GM12873 (cell line): ENCODE results near the gene THRSP.

Experiments used
- TF ChIP-seq, protein P1 (sequence below): IDR thresholded peaks from 2 replicates; pipeline ENCODE4 v1.5.1; 2012; ENCODE audit warnings: low read depth, mild to moderate bottlenecking, moderate library complexity, low read length, control low read depth; ENCODE audit not compliant: insufficient read depth; ENCODE audit errors: missing control alignments

Gene THRSP

DNA sequence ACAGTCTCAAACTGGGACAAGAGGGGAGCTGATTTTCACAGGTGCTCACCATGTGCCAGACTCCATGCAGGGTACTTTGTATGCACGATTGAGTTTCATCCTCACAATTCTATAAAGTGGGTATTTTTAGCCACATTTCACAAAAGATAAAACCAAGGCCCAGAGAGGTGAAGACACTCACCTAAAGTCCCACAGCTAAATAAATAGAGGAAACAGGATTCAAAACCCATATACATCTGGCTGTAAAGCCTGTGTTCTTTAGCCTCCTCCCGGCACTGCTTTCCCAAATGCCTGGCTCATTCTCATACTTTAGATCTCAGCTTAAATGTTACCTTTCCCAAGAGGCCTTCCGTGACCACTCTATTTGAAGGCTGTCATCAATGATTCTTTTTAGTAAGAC, 27.3 kb upstream of the THRSP start:
- TF ChIP-seq, protein P1, sequence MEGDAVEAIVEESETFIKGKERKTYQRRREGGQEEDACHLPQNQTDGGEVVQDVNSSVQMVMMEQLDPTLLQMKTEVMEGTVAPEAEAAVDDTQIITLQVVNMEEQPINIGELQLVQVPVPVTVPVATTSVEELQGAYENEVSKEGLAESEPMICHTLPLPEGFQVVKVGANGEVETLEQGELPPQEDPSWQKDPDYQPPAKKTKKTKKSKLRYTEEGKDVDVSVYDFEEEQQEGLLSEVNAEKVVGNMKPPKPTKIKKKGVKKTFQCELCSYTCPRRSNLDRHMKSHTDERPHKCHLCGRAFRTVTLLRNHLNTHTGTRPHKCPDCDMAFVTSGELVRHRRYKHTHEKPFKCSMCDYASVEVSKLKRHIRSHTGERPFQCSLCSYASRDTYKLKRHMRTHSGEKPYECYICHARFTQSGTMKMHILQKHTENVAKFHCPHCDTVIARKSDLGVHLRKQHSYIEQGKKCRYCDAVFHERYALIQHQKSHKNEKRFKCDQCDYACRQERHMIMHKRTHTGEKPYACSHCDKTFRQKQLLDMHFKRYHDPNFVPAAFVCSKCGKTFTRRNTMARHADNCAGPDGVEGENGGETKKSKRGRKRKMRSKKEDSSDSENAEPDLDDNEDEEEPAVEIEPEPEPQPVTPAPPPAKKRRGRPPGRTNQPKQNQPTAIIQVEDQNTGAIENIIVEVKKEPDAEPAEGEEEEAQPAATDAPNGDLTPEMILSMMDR: no peak

DNA sequence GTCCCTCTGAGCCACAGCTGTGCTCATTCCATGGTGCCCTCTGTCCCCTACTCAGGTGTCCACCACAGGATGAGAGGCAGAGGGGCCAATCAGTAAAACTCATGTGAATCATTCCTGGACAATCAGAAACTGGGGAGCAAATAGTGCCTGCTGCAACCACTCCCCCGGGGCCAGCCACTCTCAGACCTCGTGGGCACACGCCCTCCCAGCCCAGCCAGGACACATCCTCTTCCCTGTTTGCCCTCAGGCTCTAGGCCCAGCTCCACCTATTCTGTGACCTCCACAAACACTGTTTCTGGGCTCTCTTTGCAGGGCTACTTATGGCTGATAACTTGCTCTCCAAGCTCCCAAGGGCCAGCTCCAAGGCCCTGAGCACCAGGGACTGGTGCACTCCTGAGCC, 26.6 kb upstream of the THRSP start:
- TF ChIP-seq, protein P1: no peak

DNA sequence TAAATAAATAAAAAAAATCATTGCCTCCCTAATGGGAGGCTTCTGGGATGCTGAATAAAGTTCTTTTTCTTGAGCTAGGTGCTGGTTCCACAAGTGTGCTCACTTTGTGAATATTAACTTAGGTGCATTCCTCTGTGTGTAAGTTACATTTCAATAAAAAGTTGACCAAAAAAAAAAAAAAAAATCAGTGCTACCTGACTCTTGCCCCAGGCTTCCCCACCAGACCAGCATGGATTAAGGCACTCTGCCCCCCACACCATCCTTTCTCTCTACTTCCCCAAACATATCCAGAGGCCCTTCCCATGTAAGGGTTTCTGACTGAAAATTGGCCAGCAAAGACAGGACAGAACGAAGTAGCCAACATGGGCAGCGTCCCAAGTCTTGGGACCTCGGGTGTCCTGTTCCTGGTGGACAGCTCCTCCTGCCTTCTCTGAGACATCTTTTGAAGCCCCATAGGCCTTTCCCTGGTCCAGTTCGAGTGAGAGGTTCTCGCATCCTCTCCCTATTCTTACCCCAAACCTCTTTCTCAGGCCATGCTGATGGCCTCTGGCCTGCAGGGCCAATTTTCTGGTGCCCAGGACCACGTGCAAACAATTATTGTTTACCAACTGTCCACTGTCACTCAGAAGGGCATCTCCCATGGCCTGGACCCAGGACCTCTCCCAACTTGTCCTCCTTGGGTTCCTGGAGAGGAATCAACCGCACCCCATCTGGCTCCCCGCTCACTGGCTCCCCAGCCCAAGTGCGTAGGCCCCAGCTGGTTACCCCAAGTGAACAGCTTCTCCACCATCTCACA, 25.6 kb upstream of the THRSP start:
- TF ChIP-seq, protein P1: no peak

DNA sequence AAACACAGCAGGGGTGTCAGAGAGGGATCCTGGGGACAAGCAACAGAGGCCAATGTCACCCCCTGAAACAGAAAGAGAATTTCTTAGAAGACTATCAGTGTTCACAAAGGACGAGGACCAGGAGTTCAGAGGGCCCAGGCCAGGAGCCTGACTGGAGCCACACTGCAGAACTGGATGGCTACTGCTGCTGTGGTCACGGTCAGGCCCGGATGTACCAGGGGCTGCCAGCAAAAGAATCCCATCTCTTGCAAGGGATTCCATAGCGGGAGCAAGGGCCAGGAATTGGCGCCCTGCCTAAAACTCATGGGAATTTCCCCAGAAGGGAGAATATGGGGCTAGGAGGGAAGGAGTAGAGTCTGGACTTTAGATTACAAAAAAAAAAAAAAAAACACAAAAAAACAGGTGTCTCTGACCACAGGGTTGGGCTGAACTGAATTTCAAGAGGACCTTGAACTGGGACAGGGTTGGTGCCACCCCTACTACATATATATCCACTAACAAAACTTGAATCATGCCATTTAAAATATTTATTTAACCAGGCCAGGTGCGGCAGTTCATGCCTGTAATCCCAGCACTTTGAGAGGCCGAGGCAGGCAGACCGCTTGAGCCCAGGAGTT, 24.9 kb upstream of the THRSP start:
- TF ChIP-seq, protein P1: no peak

DNA sequence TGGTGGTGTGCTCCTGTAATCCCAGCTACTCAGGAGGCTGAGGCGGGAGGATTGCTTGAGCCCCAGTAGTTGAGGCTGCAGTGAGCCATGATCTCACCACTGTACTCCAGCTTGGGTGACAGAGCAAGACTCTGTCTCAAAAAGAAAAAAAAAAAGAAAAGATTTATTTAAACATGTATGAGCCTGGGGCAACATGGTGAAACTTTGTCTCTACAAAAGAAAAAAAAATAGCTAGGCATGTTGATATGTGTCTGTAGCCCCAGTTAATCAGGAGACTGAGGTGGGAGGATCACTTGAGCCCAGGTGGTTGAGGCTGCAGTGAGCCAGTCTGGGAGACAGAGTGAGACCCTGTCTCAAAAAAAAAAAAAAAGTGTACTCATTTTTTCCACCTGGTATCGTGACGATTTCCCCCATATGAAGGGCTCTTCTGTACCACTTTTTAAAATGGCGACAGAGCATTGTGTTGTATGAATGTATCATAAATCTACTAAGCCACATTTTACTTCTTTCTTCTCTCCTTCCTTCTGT, 24.2 kb upstream of the THRSP start:
- TF ChIP-seq, protein P1: no peak

DNA sequence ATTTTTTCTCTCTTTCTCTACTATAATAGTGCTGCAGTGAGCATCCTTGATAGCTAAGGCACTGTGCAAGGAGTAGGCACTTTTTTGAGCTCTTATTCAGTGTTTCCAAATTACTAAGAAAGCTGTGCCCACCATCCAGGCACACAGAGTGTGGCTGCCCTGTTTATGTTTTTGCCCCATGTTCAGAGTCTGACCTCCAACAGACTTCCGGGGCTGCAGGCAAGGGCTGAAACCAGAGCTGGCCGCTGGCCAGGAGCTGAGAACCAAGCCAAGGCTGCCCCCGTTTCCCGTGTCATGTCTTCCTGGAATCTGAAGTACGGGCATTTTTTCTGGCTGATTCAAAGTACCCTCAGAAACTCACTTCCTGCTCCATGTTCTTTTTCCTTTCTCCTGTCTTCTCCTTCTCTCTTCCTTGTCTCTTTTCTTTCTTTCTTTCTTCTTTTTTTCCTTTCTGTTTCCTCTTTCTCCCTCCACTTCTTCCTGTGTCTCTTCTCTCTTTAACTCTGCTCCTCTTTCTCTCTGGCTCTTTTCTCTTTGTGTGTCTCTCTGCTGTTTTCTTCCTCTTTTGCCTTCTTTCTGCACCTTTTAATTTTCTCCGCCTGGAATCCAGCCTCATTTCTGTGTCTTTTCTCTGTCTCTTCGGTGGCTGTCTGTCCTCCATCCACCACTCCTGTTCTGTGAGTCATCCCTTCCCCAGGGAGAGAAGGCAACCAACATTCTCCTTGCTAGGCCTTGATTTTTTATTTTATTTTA, 23.6 kb upstream of the THRSP start:
- TF ChIP-seq, protein P1: no peak
